Hematopoietic multipotent progenitor cell treated with erythropoietin and hydrocortisone succinate and interleukin-3 and kit ligand, for 15 days (in vitro differentiated cells): ENCODE results near the gene ADPRHL1.

ENCODE experiments used
- DNase-seq: peaks from one replicate; pipeline ENCODE4 v3.0.0-alpha.2; 2015; ENCODE audit warnings: low spot score

The ADPRHL1 gene

GRCh38 chr13:113415032-113415431 lies 38.3 kb downstream of the ADPRHL1 start:
- no peak for DNase-seq

- DNase-seq = no peak
Observed at GRCh38 chr13:113414335-113414734, 39.0 kb downstream of the ADPRHL1 start.

- DNase-seq = no peak
Observed at GRCh38 chr13:113413898-113414282, 39.4 kb downstream of the ADPRHL1 start.

DNA sequence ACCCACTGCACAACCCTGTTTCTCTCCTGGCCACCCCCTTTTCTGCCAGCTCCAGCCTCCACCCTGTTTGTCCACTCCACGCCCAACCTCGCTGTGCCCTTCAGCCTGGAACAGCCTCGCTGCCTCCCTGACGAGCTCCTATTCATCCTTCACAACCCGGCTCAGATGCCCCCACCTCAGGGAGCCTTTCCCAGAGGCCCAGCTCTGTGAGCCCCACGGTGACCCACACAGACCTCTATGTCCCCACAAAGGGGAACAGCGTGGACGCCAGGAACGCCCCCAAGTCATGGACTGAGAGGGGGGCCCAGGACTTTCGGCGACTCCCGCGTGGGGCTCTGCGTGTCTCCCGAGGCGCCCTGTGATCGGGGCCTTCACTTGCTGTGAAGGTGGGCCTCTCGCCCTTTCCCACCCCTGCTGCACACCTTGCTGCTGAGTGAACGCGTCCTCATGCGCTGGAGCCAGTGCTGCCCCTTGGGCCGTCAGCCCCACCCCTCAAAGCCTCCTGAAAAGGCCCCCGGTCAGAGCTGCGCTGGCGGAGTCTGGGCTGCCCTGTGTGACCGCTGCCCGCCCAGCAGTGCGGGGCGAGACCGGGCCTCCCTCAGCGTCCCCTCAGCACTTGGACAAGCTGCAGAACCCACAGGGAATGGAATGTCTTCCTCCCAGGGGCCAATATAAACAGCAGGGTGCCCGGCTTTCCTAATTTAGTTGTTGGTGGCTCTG lies 40.0 kb downstream of the ADPRHL1 start:
- DNase-seq = no peak

DNA sequence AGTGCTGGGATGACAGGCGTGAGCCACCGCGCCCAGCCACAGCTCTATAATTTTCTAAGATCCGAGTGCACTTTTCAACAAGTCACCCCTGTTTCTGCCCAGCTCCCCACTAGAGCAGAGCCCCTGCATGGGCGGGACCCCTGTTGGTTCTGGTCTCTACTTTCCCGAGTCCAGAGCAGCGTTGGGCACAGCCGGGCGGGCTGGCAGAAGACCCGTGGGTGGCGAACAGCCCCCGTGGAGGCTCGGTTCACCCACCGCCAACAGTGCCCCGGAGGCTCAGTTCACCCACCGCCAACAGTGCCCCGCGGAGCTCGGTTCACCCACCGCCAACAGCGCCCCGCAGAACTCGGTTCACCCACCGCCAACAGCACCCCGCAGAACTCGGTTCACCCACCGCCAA lies 40.8 kb downstream of the ADPRHL1 start:
- DNase-seq = no peak

GRCh38 chr13:113411216-113412023 lies 41.9 kb downstream of the ADPRHL1 start:
- no peak for DNase-seq

DNA sequence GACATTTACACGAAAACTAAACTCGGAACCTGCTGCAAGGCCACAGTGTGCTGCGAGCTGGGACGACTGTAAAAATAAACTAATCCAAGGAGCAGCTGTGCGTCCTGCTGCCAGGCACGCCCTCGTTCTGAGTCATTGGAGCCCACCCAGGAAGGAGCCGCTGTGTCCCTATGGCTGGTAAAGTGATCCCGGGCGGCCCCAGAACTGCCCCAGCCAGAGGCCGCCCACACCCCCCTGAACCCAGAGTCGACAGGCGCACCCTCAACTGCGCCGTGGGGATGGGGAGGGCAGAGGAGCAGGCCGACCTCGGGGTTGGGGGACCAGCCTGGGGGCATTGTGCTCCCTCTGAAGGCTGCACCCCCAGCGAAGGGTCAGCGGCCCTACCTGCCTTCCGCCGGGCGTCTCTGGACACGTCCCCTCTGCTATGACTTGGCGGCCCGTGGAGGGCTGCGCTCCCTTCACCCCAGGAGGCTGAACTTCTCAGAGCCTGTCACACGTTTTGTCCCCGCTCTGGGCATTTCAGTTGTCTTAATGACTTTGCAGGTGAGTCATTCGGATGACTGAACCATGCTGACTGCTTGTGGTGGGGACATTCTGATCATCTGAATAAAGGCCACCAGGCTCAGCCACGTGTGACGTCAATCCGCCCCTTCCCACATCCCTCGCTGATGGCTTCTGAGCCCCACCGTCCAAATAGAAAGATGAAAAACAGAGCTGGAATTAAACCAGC lies 42.7 kb downstream of the ADPRHL1 start:
- no peak for DNase-seq

- no peak for DNase-seq
Observed at GRCh38 chr13:113408562-113408961, 44.7 kb downstream of the ADPRHL1 start.

DNA sequence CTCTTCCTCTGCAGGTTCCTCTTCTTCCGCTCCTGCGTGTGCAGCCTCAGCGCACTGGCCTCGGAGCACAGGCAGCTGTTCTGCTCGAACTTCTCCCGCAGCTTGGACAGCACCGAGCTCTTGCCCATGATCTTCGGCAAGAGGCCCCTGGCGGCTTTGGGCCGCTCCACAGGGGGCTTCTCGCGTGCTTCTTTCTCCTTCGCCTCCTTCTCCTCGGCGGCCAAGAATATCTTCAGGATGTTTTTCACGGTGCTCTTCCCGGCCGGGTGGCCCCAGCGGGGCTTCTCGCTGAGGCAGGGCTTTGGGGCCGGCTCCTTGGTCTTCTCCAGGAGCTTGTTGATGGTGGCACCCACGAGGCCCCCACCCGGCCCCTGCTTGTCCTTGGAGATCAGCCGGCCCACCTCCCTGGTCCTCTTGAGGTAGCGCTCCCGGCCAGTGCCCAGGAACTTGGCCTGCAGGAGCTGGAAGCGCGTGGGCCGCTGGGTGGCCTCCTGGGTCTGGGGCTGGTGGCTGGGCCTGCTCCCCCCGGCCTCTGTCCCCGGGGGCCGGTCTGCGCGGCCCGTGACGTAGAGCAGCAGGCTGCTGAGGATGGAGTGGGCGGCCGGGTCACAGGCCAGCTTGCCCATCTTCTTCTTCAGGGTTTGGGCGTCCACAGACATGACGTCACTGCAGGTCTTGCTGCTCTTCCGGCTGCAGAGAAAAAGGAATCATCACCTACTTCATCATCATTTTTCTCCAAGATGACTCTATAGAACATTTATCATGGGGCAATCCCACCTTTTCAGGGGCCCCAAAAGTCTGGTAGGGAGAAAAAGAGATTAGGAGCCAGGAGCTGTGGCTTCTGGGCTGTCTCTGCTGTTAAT lies 45.5 kb downstream of the ADPRHL1 start:
- no peak for DNase-seq

GRCh38 chr13:113407103-113407530 lies 46.2 kb downstream of the ADPRHL1 start:
- no peak for DNase-seq

GRCh38 chr13:113406321-113407102 lies 46.8 kb downstream of the ADPRHL1 start:
- DNase-seq = no peak

DNA sequence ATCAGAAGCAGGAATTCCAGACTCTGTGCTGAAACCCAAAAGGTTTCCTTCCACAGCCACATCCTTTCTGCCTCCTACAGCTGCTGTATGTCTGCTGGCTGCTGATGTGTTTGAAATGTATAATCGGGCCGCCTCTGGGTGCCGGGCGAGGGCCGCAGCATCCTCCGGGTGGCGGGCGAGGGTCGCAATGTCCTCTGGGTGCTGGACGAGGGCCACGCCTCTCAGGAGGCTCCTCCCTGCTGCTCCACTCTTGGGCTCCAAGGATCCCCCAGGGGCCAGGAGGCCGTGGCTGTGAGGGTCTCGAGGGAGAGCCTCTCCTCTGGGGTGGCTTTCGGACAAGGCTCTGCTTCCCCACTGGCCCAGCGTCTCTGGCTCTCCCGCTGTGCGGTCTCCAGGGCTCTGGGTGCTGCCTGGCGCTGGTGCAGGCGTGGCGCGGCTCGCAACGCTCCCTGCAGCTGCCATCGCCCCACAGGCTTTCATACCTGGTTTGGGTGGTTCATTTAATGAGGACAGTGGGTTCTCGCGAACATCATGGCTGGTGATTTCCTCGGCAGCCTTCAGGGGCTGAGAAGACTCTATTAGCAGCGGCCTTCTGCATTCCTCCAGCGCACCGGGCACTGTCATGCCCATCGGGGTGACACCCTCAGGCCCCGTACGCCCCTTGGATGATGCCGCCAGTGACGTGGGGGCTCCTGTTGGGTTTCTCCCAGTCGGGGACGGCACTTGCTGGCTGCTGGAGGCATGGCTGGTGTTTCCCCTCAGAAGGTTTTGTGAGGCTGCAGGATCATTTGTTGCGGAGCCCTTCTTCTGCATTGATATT lies 47.6 kb downstream of the ADPRHL1 start:
- no peak for DNase-seq

DNA sequence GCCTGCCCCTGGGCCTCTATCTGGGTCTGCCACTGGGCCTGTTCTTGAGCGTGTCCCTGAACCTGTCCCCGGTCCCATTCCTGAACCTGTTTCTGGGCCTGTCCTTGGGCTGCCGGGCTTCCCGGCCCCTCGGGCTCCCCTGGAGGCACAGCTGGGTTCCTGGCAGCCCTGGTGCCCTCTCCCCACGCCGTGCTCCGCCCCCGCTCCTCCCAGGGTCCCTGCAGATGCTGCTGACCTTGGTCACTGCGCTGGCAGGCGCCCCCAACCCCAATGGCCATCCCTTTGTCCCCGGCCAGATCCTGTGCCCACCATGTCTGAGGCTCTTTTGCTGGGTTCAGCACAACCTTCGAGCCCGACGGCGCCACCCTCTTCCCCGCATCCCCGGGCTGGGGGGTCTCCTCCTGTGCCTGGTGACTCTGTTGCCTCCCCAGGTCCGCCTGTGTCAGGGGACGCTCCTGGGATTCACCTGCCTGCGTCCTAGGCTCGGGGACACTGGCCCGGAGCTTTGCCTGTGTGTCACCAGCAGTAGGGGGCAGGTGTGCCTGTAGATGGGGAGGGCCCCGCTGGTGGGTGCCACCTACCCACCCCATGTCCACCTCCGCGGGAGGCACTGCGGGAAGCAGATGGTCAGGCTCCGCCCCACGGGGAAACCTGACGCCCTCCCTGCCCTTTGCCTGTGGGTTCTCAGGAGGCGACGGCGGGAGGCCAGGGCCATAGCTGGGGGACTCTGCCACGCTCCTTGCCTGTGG lies 48.4 kb downstream of the ADPRHL1 start:
- DNase-seq = no peak

- DNase-seq = no peak
Observed at GRCh38 chr13:113404366-113404722, 48.9 kb downstream of the ADPRHL1 start.

DNA sequence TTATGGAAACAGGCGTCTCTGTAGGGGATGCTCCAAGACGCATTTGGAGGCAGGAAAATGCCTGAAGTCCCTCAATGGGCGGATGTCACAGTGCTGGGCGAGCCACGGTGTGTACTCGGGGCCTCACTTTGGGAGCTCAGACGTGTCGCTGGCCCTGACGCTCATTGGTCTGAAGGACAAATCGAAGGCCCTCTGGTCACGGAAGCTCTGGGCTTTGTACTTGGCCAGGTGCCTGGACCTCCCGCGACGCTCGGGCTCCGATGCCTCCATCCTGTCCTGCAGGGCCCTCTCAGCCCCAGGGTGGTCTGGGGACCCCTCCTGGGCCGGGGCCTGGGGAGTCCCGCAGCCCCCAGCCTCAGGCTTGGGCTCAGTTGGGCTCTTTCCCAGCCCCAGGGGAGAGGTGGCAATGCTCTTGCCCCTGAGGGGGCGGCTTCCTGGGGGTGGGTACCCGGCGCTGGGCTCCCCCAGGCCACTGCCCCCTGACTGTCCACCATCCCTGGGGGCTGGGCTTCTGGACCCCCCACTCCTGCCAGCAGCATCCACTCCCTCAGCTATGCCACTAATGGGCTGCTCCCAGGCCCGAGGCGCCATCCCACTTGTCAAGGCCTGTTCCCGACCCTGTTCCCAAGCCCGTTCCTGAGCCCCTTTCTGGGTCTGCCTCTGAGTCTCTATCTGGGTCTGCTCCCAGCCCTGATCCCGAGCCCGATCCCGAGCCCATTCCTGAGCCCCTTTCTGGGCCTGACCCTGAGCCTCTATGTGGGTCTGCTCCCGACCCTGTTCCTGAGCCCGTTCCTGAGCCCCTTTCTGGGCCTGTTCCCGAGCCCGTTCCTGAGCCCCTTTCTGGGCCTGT lies 49.8 kb downstream of the ADPRHL1 start:
- no peak for DNase-seq

GRCh38 chr13:113402471-113403254 lies 50.6 kb downstream of the ADPRHL1 start:
- no peak for DNase-seq
